GM19043 (cell line): ENCODE measurements around the gene EBF3.

Source experiments
- ATAC-seq: cut with Tn5 transposase; IDR thresholded peaks from one replicate; pipeline ENCODE4 v1.9.1; 2021; ENCODE audit warnings: low read depth; ENCODE audit not compliant: unreplicated experiment

Gene EBF3

DNA sequence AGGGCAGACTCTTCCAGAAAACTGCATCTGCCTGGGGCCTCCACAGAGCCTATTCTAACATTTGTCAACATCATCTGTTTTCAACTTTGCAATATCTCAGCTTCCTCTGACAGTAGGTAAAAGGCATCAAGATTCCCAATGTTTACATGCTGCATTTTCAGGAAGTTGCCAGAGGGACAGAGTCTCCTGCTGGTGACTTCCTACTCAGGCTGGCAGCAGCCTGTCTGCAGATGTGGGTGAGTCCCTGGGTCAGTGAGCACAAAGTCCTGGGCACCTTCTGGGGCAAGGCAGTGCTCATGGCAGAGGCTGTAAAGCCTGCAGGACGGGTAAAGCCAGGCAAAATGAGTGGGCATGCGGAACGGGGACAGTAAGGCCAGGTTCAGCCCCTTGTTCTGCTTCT is 69.4 kb downstream of the EBF3 start:
- no peak for ATAC-seq

DNA sequence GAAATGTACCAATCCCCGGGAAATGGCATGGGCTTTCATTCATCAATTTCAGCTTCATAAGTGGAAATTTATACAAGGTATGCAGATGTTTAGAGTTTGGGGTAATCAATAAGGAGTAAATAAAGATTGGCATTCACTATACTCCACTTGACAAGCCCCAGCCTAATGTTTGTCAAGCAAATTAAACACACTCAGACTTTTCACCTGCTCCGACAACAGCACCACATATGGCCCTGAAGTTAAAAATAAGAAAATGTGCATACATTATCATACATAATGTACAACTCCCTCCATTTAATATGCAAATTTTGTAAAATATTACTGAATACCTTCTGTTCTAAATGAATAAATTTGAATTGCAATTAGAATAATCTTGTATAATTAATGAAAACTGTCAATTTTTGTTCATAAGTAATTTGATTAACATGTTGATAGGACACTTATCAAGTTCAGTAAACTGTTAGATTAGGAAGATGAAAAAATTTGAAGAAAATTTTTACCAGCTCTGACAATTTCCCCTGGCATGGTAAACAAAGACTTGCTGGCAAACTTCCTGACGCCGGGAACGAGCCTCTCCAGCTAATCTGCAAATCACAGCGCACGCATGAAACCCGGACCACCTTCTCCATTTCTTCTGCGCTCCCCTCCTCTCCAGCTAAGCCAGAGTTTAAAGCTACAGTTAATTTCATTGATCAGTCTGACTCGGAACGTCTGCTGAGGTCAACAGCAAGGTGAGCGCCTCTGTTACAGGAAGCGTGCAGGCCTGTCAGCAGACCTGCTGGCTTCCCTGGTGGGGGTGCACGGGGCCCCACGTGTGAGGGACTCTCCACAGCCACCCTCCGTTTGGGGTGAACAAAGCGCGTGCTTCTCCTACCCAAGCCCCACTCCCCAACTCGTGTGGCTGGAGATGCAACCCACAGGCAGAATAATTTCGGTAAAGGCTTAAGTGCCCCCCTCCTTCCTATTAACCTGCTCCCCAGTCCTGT is 70.7 kb downstream of the EBF3 start:
- ATAC-seq: no peak

DNA sequence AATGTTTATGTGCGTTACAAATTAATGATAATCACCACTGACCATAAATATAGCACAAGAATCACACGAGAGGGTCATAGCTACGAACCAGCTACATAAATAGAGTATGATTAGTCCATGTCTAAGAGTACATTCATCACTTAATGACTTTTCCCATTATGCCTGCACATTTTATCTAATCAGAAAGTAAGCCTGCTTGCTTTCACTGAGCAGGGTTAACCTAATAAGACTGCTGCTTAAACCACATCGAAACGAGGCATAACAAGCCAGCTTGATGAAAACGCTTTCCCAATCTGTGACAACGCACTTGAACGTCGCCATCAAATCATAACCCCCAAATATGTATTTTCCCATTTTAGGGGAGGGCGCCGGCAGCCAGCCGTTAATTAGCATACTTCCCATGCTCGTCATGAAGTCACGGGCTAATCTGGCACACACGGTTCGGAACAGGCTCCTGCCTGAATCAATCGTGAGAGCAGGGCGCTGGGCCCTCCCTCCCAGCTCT is 71.5 kb downstream of the EBF3 start:
- ATAC-seq: no peak

DNA sequence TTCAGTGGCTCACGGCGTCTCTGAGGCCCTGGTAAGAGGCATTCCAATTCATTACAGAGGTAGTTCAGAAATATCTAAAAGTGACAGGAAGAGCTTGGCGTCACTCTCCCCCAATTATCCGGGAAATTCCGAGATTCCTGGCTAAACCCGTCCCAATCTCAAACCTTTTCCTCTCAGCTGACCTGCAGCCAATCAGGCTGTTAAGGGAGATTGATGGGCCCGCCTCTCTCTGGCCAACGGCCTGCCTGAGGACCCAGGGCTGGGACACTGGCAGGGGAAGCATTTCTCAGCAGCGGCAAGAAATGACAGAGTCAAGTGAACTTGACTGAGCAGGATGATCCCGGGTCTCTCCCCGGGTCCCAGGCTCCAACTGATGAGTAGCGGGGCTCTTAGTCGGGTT is 72.3 kb downstream of the EBF3 start:
- no peak for ATAC-seq

DNA sequence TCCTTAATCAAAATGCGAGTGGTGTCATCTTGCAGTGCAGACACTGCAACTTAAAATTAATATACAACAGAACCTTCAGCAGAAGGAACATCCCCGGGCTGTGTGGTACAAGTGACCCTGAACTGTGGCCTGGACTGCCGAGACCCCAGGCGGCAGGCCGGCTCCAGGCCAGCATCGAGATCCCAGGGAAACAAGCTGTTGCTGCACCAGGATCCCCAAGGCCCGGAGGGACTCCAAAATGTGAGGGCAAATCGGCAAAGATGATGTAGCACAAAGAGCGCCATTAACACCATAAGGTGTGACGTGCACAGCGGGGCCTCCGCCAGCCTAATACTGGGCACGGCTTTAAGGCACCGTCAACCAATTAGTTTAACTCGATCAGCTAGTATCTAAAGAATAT is 73.9 kb downstream of the EBF3 start:
- ATAC-seq: no peak

DNA sequence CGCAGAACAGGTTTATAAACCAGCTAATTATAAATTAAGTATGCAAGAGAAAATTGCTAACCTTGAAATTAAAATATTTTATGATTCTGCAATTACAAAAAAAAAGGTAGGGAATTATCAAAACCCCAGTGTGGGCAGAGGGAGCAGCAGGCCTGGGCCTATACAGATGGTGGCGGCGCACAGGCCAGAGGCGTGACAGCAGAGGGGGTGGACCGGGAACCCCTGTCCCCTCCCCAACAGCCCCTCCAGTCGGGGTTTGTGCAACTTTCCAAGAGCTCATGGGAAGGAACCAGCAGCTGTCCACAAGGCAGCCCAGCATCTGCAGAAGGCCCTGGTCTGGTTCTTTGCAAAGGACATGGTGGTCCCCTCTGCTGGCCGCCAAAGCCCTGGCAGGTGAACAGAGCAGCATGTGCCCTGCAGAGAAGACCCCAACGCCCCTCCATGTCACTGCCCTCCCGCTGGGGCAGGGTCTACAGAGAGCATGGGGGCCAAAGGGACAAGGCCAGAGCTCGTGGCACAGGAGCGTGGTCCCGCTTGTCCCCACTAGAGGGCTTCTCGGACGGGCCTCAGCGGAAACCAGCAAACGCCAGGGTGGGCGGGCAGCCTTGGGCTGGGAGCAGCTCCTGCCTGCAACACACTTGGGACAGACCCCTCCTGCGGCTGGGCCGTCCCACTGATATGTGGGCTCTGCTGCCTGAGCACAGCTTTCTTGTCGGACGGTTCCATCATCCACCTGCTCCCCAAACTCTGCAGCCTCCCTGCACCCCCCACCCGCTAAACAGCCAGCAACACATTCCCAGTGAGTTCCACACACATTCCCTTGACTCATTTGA is 75.1 kb downstream of the EBF3 start:
- peak; percentile 64 for ATAC-seq

DNA sequence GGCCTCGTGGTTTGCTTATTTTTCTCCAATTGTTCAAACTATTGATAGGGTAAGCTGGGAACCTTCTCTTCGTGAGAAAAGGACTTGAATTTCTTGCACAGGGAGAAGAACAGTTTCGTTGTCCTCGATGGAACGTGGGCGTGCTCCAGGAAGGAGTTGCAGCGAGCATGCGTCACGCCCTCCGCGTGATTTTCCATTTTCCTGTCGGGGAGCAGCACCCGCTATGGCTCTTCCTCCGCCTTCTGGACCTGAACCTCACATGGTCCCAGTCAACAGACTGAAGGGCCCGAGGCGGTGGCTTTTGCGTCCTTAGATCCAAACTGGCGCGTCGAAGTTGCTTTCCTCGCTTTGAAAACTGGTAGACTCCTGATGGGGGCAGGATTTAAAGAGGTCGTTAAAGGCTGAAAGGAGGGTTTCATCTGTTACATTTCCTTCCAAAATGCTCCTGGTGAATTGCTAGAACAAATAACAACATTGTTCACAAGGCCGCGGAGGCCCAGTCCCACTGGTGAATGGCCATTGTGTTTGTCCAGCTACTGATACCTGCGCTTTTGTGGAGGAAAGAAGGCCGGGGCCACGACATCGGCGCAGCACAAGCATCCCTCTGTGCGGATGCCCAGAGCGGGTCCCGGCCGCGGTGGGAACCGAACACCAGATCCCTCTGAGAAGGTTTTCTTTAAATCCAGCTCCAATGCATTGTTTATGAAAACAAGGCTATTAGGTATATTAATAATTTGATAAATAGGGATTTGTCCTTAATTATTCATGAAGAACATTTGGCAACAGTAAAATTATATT is 75.9 kb downstream of the EBF3 start:
- no peak for ATAC-seq

DNA sequence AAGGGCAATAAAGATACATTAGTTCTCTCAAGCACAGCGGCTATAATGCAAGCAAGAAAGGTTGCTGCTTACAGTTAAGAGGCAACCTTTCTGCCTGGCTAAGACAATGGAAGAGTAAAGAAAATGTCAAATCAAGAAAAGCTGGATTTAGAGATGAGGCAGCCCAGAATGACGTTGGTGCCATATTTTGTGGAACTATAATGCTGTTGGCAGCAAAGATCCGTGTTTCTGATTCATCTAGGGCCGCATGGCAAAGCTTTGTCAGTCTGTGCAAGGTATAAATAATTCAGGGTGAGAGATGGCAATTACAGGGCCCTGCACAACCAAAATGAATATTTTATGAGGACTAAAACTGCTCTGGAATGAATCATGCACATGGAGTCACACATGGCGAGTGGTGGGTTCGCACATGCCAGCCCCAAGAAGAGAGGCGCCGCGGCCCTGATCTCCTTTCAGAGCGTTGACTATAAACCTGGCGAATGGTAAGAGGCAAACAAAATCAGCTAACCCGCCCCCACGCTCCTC is 76.6 kb downstream of the EBF3 start:
- ATAC-seq: no peak

DNA sequence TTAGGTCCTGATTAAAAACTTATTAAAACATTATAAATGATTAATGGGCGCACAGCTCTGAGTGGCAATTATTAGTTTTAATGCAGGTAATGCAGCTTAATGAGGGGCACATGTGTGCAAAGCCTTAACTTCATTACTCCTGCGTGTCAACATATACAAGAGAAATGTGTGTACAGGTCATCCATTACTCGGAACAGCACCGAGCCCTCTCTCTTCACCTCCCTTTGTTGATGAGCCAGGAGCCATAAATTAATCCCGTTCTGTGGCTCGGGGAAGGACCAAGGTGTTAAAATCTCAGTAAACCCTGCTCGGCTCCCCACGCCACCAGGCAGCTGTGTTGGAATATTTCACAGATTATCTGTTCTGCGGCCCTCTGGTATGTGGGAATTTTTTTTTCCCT is 77.8 kb downstream of the EBF3 start:
- no peak for ATAC-seq

DNA sequence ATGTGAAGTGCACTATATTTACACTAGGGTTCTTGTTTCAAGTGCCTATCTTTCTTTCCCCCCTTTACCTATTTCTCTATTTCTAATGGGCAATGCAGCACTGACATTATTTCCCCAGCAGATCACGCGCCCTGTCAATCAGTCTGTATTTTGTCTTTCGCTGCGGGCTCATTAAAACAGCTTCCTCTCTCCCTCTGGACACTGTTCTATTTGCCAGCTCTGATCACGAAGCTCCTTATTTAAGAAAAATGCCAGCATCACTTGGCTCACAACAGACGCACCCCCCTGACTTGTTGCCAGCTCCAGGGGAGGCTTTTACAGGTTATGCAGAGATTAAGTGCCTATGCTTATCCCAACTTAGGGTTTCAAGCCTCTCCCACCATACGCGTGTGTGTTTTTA is 78.5 kb downstream of the EBF3 start:
- ATAC-seq: no peak

DNA sequence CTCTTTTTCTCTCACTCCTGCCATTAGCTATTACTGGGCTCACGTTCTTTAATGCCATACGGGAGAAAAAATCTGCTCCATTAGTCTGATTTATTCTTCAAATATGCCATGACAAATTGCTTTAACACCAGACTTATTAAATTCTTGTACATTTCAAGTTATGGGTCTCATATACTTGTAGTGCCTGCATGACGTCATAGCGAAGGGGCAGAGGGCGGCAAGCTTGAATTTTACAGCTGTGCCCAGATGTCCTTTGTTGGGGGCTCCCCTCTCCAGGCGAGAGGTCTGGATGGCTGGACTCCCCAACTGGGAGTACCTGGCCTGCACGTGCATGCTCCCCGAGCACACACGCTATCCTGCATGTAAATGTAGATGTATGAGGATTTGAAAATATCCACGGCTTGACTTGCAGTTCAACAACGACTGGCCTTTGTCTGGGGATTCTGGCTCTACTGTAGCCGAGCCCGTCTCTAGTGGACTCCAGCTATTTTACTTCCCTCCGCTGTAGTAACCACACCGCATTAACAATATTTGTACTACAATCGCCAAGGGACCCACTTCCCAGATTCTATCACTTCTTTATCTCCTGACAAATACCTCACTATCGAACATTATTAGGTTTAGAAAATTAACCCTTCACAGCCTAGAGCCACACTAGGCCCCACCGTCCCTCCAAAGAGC is 79.5 kb downstream of the EBF3 start:
- ATAC-seq: no peak

DNA sequence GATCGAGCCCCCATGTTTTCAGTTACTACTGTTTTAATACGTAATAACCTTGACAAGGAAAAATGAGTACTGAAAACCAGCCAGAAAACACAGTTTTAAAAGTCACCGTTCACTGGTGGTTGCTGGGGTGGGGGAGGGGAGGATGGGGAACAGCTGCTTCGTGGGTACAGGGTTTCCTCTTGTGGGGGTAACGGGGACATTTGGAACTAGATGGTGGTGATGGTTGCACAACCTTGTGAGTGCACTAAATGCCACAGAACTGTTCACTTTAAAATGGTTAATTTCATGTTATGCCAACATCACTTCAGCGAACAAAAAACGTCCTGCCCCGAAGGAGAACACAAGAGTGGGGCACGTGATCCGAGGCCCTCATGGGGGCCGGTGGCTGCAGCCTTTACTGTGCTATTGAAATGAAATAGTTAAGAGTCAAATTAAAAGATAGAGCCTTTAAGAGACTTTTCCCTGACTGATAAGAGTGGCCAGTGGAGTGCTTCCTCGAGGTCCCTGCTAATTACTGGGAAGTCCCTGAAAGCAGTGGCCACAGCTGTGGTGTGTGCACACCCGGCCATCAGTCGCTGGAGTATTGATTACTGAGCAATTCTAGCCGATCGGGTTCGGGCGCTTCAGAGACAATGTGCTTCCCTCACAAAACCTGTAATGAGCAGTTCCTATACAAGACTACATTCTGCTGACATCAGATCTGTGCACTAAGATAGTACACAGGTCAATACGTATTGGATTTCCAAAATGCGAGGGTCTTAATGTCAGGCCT is 80.3 kb downstream of the EBF3 start:
- ATAC-seq: no peak

DNA sequence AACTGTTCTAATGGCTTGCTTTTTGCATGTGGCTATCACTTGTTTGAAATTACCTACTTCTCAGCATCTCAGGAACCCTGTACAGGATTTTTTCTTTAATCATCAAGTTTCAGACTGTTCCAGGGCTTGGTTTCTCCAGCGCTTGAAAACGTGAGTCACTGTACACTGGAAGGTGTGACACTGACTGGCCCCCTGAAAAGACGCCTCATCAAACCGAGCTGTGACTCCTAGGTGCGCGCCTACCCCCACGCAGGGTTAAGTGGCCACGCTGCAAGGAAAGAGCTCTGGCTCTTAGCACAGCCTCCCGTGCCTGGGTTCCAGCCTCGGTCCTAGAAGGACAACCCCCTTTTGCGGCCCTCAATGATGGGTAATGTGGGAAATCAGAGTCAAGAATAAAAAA is 81.0 kb downstream of the EBF3 start:
- ATAC-seq: no peak

DNA sequence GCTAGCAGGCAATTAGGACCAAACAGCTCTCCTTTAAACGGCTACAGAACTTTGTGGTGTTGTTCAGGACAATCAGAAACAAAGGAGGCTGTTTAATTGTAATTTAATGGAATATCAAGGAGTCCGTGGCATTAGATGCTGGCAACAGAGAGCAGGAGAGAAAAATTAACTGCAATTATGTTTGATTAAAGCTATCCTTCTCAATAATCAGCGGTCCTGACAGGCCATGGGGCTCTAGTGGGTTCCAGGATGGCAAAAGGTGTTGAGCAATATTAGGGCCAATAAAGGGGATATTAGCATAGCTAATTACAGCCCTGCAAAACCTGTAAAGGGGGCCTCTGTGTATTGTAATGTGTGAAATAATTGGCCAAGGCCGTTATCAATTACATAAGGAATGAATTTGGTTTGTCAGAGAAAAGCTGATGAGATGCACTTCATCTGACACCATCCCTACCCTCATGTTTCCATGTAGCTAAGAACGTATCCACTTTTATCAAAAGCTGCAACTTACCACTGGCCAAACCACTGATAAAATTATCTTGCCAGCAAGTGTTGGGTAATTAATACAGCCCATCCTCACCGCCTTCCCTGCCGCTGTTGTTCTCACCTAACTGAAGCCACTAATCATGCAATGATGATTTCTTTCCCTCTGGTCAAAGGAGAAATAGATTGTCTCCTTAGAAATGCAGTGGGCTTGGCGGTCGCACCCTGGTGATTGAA is 81.6 kb downstream of the EBF3 start:
- no peak for ATAC-seq

DNA sequence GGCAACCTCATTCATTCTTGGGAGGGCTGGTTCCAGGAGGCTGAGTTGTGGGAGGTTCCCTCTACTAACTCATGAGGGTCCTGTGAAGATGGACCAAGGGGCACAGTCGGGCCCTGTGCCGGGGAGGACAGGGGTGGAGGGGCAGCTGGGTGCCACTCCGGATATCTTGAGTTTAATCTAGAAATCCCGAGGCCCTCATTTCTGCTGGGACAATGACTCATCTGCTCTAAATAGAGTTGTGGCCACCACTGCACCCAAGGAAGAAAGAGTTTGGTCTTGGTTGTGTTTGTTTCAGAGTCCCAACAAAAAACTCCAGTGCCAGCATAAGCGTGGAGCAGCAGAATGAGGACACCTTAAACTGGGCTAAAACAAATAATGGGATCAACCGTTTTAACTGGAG is 82.4 kb downstream of the EBF3 start:
- no peak for ATAC-seq

DNA sequence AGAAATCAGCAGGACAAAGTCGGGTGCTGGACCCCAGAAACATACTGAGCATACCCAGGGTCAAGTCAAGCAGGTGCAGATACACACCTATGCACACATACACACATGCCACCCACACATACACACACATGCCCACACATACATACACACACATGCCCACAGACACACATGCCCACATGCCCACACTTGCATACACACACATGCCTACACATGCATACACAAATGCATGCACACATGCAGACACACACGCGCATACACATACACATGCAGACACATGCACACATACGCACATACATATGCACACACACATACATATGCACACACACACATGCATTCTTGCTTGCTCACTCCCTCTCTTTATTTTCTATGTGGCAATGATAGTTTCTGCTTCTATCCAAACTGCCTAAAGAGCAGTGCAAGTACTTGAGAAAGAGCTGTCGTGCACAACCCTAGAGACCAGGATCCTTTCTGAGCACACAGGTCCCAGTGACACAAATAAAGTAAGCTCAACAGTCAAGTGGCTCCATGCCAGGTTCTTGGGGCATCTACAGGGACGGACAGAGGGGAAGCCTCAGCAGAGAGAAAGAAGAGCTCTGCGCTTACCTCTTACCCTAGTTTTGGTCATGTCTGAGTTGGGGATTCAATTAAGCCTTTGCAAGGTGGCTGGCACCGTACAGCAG is 83.7 kb downstream of the EBF3 start:
- ATAC-seq: no peak

DNA sequence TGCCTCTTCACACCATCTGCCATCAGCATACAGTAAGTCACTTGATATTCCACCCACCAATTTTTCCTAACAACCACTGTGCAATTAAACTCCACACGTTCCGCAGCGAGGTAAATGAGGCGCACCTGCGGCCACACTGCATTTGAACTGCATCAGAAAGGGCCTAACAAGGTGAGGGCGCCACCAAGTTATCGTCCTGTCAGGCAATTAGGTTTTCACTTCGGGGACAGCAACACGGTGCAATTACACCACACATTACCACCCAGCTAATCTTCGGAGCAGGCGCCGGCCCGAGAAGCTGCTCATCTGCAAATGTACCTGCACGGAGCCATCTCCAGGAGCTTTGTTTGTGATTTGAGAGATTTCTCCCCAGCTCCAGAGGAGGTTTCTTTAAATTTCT is 84.4 kb downstream of the EBF3 start:
- no peak for ATAC-seq

DNA sequence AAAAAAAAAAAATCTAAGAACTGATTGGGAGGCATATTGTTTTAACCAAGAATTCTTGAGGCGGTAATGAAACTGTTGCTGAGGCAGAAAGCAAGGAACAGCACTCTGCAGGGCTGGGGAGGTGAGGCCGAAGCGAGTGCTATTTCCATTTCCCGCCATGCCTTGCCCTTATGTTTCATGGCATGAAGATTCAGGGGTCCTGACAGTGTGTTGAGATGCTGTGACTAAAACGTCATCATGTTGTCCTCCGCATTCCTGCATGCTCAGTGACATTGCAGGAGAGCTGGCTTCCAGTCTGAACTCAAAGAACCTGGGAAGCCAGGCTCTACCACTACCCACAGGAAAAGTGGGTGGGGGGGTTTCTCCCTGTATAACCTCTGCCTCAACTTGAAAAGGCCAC is 85.2 kb downstream of the EBF3 start:
- no peak for ATAC-seq
